ENCODE measurements around the gene HUS1B. TPM values are rescaled to one million over a fixed set of nuclear protein-coding genes. Genes with fewer than 3 reads are reported as not detected.
A peak's percentile ranks its signal among the peaks of the same experiment; 100 is the strongest.

HUS1B gene
- total and polyA plus RNA-seq, 2 of the 8 experiments (the other 6 are each of a cell fraction or from before 2014, with no cell fraction given) = 0.48 to 1.1 TPM

DNA sequence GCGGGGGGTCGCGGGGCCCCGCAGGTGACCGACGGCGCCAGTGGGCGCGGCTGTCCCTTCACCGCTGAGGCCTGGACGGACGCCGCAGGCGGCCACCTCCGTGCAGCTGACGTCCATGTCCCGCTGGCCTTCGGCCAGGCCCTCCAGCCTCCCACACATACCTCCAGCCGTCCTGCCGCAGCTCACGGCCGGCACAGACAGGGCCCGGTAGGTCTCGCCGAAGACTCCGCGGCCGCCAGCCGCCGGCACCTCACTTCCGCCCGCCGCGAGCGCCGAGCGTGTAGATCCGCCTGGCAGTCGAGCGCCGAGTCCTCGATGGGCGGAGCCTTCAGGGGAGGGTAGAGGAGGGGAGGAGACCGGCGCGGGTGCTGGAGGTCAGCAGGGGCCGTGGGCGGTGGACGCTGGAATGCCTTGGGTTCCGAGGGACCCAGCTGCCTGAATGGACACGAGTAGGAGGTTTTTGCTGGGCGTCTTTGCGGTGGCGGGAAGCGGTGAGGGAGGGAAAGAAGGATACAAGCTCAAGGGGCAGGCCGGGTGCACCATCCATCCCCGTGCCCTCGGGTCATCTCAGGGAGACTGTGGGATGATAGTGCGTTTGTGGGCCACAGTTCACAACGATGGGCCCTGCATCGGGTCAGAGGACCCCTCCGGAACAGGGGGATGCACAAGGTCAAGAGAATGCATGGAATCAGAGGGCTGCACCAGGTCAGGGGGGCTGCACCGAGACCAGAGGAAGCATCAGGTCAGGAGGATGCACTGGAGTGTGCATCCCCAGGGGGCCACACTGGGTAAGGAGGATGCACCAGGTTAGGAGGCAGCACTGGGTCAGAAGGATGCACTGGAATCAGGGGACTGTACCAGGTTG lies 36.2 kb upstream of the HUS1B start, which contains the start of gene EXOC2:
EXOC2 (minus strand) TSS at position 282 of the 865 bp plus-strand sequence. CDS start 55,321 bp downstream, outside the sequence.
- Histone ChIP-seq H2AFZ (ENCODE audit: low read length) (peak within 1 kb of the TSS; percentile 99), H3K23me2 (ENCODE audit: low read depth, low read length) (peaks cover 7% of the 10 kb centered on the region), H3K4me1 (replicated peaks in 1 of 4; ENCODE audit: control insufficient read depth in 3 of 4, insufficient read depth in 4 of 4, low read length in 3 of 4) (peaks cover 0 to 4% (median 1%) of the 10 kb centered on the region in 4 experiments; a peak in 4 of 7 replicates), H2AK5ac (ENCODE audit: low read depth, low read length) (no peak within 1 kb of the TSS), H3K56ac (replicated peaks; ENCODE audit: insufficient read length, low read depth, low read length) (peak within 1 kb of the TSS; percentile 40), H4K8ac (ENCODE audit: extremely low read depth, insufficient read depth, low read length) (peak within 1 kb of the TSS; percentile 73), H3K79me1 (ENCODE audit: low read depth, low read length) (peaks cover 20% of the 10 kb centered on the region), H3K27me3 (replicated peaks in 1 of 4; ENCODE audit: control insufficient read depth in 3 of 4, extremely low read depth in 1 of 4, insufficient read depth in 3 of 4, low read length in 3 of 4) (no peaks in the 10 kb centered on the region), H3K9ac (replicated peaks in 1 of 4; ENCODE audit: extremely low read depth in 1 of 4, low read depth in 3 of 4, low read length in 3 of 4) (peak within 1 kb of the TSS; percentile 51 to 77 (median 66)), H4K5ac (ENCODE audit: insufficient read length, low read depth, low read length) (peak within 1 kb of the TSS; percentile 90), H3K14ac (ENCODE audit: insufficient read length) (no peak within 1 kb of the TSS), H3K4ac (replicated peaks; ENCODE audit: insufficient read length, low read depth, low read length) (peak within 1 kb of the TSS; percentile 75), H2BK5ac (ENCODE audit: low read depth, low read length) (peak within 1 kb of the TSS; percentile 93; the same call in 1 of the 2 replicates), H2BK20ac (ENCODE audit: low read length) (no peak within 1 kb of the TSS), H2BK12ac (ENCODE audit: low read depth, low read length) (0 out of 2 replicates have a peak within 1 kb of the TSS, but pooled peaks have one; percentile 50), H3K36me3 (ENCODE audit: control insufficient read depth in 2 of 4, insufficient read depth in 4 of 4, low read length in 3 of 4) (peaks cover 0 to 6% (median 0%) of the 10 kb centered on the region in 4 experiments; a peak in 1 of 8 replicates), H2BK120ac (replicated peaks; ENCODE audit: low read depth, low read length) (no peak within 1 kb of the TSS), H3K4me3 (ENCODE audit: extremely low read depth in 1 of 4, insufficient read depth in 2 of 4, low read depth in 3 of 4, low read length in 4 of 4) (peak within 1 kb of the TSS; percentile 71 to 93 (median 88)), H4K91ac (replicated peaks; ENCODE audit: insufficient read length, low read length) (peak within 1 kb of the TSS; percentile 95), H2BK15ac (ENCODE audit: low read length) (no peak within 1 kb of the TSS), H3K23ac (ENCODE audit: insufficient read length) (no peak within 1 kb of the TSS), H3K79me2 (ENCODE audit: control insufficient read depth in 1 of 2, insufficient read depth in 2 of 2, low read length in 2 of 2) (peaks cover 8 to 47% of the 10 kb centered on the region in 2 experiments), H3K18ac (ENCODE audit: extremely low read depth, low read length) (peak within 1 kb of the TSS; percentile 84), H3K4me2 (ENCODE audit: insufficient read depth in 1 of 2, low read depth in 2 of 2, low read length in 2 of 2) (peak within 1 kb of the TSS; percentile 65 to 99), H4K20me1 (replicated peaks in 1 of 2; ENCODE audit: control insufficient read depth in 1 of 2, insufficient read depth in 2 of 2, low read length in 2 of 2) (peaks cover 0 to 2% of the 10 kb centered on the region in 2 experiments), H3K27ac (ENCODE audit: low read depth, low read length) (peak within 1 kb of the TSS; percentile 56; the same call in 1 of the 2 replicates), H3K9me3 (ENCODE audit: insufficient read depth in 2 of 2, low read depth in 1 of 2, low read length in 1 of 2) (no peaks in the 10 kb centered on the region)
- FAIRE-seq = peak; percentile 24
- ChIA-PET POLR2A (ENCODE audit: partially characterized antibody) (interaction anchor here (0.6 to 1.9 kb wide), 8 partner anchors 9 to 75 kb away, joined by 3 to 8 read pairs (median 4); no protein-coding TSS in a partner anchor), CTCF (ENCODE audit: partially characterized antibody) (interaction anchor here (0.6 to 4.0 kb wide), 26 partner anchors 9 to 690 kb away, joined by 3 to 18 read pairs (median 3); no protein-coding TSS in a partner anchor)
- DNase-seq (ENCODE audit: low read depth in 1 of 2, low spot score in 2 of 2) = peak; percentile 54 to 92
- WGBS, 2 experiments (ENCODE audit: extremely low coverage in 1 of 2, insufficient coverage in 1 of 2, insufficient read length in 1 of 2, insufficient replicate concordance in 2 of 2, low coverage in 1 of 2, low lambda C conversion rate in 2 of 2, missing lambda C conversion rate in 1 of 2) = 4% methylated on average over 53 of the region's 63 CpGs; no CpG with 5 or more reads in 1 of the 2 experiments
- TF ChIP-seq CTBP2 (IDR thresholded peaks at IDR 0.05; ENCODE audit: borderline replicate concordance, insufficient read depth, insufficient read length, low read length) (no peak), SIN3A (conservative IDR thresholded peaks at IDR 0.05 in 1 of 2, IDR thresholded peaks at IDR 0.05 in 1 of 2; ENCODE audit: low read depth in 1 of 2, low read length in 2 of 2) (peak; percentile 90 to 96; a peak in 3 of 4 replicates), EP300 (IDR thresholded peaks at IDR 0.05; ENCODE audit: borderline replicate concordance in 1 of 2, low read depth in 2 of 2, low read length in 2 of 2) (peak in 1 of 2 experiments; percentile 91; a peak in 1 of 3 replicates), BCL11A (IDR thresholded peaks at IDR 0.05; ENCODE audit: low read depth in 2 of 2, low read length in 2 of 2) (no peak), GABPA (IDR thresholded peaks at IDR 0.05; ENCODE audit: borderline replicate concordance, insufficient read depth, low read length) (peak; percentile 86), SRF (IDR thresholded peaks at IDR 0.05; ENCODE audit: low read depth, low read length) (peak; percentile 98)
